OCI-LY1 (cell line): ENCODE measurements around the gene RBKS.

Source experiments
- H2AFZ ChIP-seq: fragments of 200-600 bp; sonication (generic), shearing (Covaris generic); 2 replicates; pipeline ENCODE4 v1.6.0; 2014; ENCODE audit warnings: antibody characterized with exemption, mild to moderate bottlenecking, low read length
- H3F3A ChIP-seq: fragments of 200-600 bp; sonication (generic), shearing (Covaris generic); 2 replicates; pipeline ENCODE4 v1.6.0; 2014; ENCODE audit warnings: mild to moderate bottlenecking, antibody characterized with exemption, low read length, moderate library complexity; ENCODE audit not compliant: insufficient read depth
- H3K27ac ChIP-seq: fragments of 200-600 bp; sonication (generic); 2 replicates; pipeline ENCODE4 v1.5.1; 2014; ENCODE audit warnings: low read length, mixed run types, mild to moderate bottlenecking, low read depth; ENCODE audit not compliant: poor library complexity, severe bottlenecking
- H3K27me3 ChIP-seq: fragments of 200-600 bp; sonication (generic); 2 replicates; pipeline ENCODE4 v1.6.0; 2014; ENCODE audit warnings: antibody characterized with exemption, mild to moderate bottlenecking, low read length, moderate library complexity; ENCODE audit not compliant: insufficient read depth
- H3K36me3 ChIP-seq: fragments of 200-600 bp; sonication (generic); 2 replicates; pipeline ENCODE4 v1.6.1; 2014; ENCODE audit warnings: mild to moderate bottlenecking, antibody characterized with exemption, low read length, moderate library complexity, mixed read lengths; ENCODE audit not compliant: insufficient read depth
- H3K4me1 ChIP-seq: fragments of 200-600 bp; sonication (generic); 2 replicates; pipeline ENCODE4 v1.5.1; 2014; ENCODE audit warnings: mild to moderate bottlenecking, low read length, moderate library complexity; ENCODE audit not compliant: insufficient read depth, severe bottlenecking
- H3K4me2 ChIP-seq: fragments of 200-600 bp; sonication (generic), shearing (Covaris generic); 2 replicates; pipeline ENCODE4 v1.6.1; 2014; ENCODE audit warnings: low read length
- H3K4me3 ChIP-seq: fragments of 200-600 bp; sonication (generic); 2 replicates; pipeline ENCODE4 v1.5.1; 2014; ENCODE audit warnings: low read length, low read depth, mild to moderate bottlenecking, mixed read lengths; ENCODE audit not compliant: poor library complexity, severe bottlenecking
- H3K79me2 ChIP-seq: fragments of 200-600 bp; shearing (Covaris generic); 2 replicates; pipeline ENCODE4 v1.6.1; 2016; ENCODE audit warnings: mixed run types, low read length, mixed read lengths; ENCODE audit not compliant: insufficient read depth
- H3K9ac ChIP-seq: fragments of 200-600 bp; sonication (generic), shearing (Covaris generic); 2 replicates; pipeline ENCODE4 v1.6.1; 2014; ENCODE audit warnings: mild to moderate bottlenecking, low read length, mixed read lengths
- H3K9me2 ChIP-seq: fragments of 200-600 bp; sonication (generic), shearing (Covaris generic); 2 replicates; pipeline ENCODE4 v1.6.1; 2014; ENCODE audit warnings: low read depth, mild to moderate bottlenecking, low read length, mixed read lengths
- H3K9me3 ChIP-seq: fragments of 200-600 bp; shearing (Covaris generic); 2 replicates; pipeline ENCODE4 v1.6.1; 2014; ENCODE audit warnings: low read length, mixed read lengths
- H4K20me1 ChIP-seq: fragments of 200-600 bp; sonication (generic), shearing (Covaris generic); 2 replicates; pipeline ENCODE4 v1.6.0; 2016; ENCODE audit warnings: mild to moderate bottlenecking, low read length; ENCODE audit not compliant: insufficient read depth
- EZH2 ChIP-seq: fragments of 200-600 bp; sonication (generic), shearing (Covaris generic); IDR thresholded peaks from 2 replicates; pipeline ENCODE4 v1.8.0; 2017; ENCODE audit warnings: borderline replicate concordance, mixed run types, mild to moderate bottlenecking, antibody characterized with exemption, low read length, moderate library complexity, mixed read lengths
- TF ChIP-seq, protein P1 (sequence below): fragments of 200-600 bp; sonication (generic), shearing (Covaris generic); IDR thresholded peaks from 2 replicates; pipeline ENCODE4 v1.5.1; 2017; ENCODE audit warnings: mild to moderate bottlenecking, antibody characterized with exemption, low read length, moderate library complexity, mixed read lengths

Gene RBKS

DNA sequence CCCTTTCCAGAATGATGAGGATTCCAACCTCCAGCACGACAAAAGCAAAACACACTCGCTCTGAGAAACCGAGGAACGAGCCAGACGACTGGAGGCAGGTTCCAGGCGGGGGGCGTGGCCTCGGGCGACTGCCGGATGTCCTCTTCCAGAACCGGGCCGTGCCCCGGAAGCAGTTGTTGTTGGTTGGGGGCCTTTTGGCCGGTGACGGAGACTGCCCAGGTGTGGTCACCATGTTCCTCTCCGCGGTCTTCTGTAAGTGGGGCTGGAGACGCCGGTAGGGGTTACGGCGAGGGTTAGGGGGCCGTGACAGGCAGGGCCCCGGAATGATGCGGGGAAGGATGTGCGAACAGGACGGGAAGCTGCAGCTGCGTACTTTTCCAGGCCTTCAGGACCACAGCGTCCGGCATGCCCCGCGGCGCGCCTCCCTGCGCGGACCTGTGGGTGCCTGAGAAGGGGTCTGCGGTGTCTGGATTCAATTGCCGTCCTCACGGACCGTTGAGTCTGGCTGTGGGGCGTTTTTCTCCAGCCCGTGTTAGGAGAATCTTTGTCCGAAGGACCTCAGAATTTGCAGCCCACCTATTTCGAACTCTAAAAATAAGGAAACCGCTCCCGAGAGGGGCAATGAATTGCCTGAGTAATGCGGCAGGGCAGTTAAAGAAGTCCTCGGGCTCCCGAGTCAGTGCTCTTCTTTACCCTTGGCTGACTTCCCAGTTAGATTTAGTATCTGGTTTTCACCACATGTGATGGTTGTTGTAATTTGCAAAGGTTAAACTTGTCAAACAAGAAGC is 118.4 kb downstream of the RBKS start, which contains the start of gene MRPL33:
TSS of gene MRPL33 (plus strand) at position 172 of the 788 bp plus-strand sequence. CDS start at position 231, 59 bp downstream.
- Histone ChIP-seq H3K79me2 (peaks cover 32% of the 10 kb centered on the region), H3K4me1 (peaks cover 21% of the 10 kb centered on the region), H3K27me3 (no peaks in the 10 kb centered on the region; the same call in 1 of the 2 replicates), H3K4me3 (peak within 1 kb of the TSS; percentile 71), H3F3A (no peaks in the 10 kb centered on the region), H3K9me3 (no peaks in the 10 kb centered on the region), H3K9ac (peak within 1 kb of the TSS; percentile 65), H3K4me2 (peak within 1 kb of the TSS; percentile 79), H3K36me3 (peaks cover 32% of the 10 kb centered on the region; the same call in 1 of the 2 replicates), H2AFZ (peak within 1 kb of the TSS; percentile 96), H3K9me2 (no peaks in the 10 kb centered on the region), H4K20me1 (no peaks in the 10 kb centered on the region), H3K27ac (peak within 1 kb of the TSS; percentile 20)
- TF ChIP-seq, protein P1, sequence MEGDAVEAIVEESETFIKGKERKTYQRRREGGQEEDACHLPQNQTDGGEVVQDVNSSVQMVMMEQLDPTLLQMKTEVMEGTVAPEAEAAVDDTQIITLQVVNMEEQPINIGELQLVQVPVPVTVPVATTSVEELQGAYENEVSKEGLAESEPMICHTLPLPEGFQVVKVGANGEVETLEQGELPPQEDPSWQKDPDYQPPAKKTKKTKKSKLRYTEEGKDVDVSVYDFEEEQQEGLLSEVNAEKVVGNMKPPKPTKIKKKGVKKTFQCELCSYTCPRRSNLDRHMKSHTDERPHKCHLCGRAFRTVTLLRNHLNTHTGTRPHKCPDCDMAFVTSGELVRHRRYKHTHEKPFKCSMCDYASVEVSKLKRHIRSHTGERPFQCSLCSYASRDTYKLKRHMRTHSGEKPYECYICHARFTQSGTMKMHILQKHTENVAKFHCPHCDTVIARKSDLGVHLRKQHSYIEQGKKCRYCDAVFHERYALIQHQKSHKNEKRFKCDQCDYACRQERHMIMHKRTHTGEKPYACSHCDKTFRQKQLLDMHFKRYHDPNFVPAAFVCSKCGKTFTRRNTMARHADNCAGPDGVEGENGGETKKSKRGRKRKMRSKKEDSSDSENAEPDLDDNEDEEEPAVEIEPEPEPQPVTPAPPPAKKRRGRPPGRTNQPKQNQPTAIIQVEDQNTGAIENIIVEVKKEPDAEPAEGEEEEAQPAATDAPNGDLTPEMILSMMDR: no peak
- no peak for TF ChIP-seq EZH2

DNA sequence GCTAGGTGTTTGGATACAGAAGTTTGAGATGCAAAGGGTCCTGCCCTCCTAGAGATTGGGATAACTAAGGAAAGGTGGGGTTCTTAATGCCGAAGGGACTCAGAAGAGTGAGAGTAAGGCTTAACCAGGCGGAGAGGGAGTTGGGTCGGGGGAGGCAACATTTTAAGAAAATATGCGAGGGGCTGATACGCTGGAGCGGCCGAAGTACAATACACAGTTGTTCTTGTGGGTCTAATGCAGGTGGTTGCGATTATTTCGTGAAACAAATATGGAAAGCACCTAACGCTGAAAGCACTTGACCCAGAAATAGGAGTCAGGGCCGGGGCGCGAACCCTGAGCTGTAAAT is 119.0 kb downstream of the RBKS start:
- Histone ChIP-seq H3K36me3 (peaks cover 27% of the 10 kb centered on the region; the same call in 1 of the 2 replicates), H3K9me3 (no peaks in the 10 kb centered on the region), H3K4me3 (peak overlapping the region; percentile 71), H3K79me2 (peaks cover 27% of the 10 kb centered on the region), H3F3A (no peaks in the 10 kb centered on the region), H2AFZ (peak overlapping the region; percentile 96; the same call in 1 of the 2 replicates), H3K27ac (no peak overlapping the region), H3K27me3 (no peaks in the 10 kb centered on the region; the same call in 1 of the 2 replicates), H3K9ac (peak overlapping the region; percentile 65), H3K4me2 (peak overlapping the region; percentile 79), H3K9me2 (no peaks in the 10 kb centered on the region), H3K4me1 (peaks cover 21% of the 10 kb centered on the region), H4K20me1 (no peaks in the 10 kb centered on the region)
- TF ChIP-seq EZH2: no peak
- TF ChIP-seq, protein P1: no peak

DNA sequence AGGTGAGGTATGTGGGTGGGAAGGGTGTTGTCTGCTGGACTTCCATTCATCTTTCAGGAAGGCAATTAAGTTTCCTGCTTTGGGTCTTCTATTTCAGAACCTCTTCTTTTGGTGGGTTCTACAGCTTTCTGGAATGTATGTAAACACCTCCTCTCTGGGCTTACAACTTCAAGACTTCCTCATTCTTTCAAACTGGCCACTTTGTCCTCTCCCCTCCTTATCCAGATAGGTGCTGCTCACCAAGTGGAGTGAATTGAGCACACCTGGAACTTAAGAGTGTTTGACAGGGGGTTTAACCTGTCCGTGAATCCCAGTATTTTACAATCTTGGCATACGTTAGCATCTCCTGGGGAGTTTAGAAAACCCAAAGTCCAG is 123.9 kb downstream of the RBKS start:
- Histone ChIP-seq H3K4me2 (peak overlapping the region; percentile 76), H3K4me1 (peaks cover 14% of the 10 kb centered on the region), H4K20me1 (no peaks in the 10 kb centered on the region), H3K9ac (no peak overlapping the region; the same call in 1 of the 2 replicates), H3K9me3 (no peaks in the 10 kb centered on the region), H3K27ac (no peak overlapping the region), H3K4me3 (peak overlapping the region; percentile 51), H3K36me3 (no peaks in the 10 kb centered on the region), H3F3A (no peaks in the 10 kb centered on the region), H3K79me2 (no peaks in the 10 kb centered on the region), H2AFZ (peak overlapping the region; percentile 90), H3K27me3 (no peaks in the 10 kb centered on the region; the same call in 1 of the 2 replicates), H3K9me2 (no peaks in the 10 kb centered on the region)
- TF ChIP-seq EZH2: no peak
- TF ChIP-seq, protein P1: no peak
